CD4-positive, alpha-beta T cell treated with Interleukin-12 subunit alpha and Interleukin-12 subunit beta, for 1 hour (primary cell): ENCODE measurements around the gene VANGL1.
A peak's percentile ranks its signal among the peaks of the same experiment; 100 is the strongest.

Experiments used
- DNase-seq: peaks from one replicate; pipeline ENCODE4 v3.0.0-alpha.2; 2020

VANGL1 gene

GRCh38 chr1:115706587-115707425, 65.0 kb downstream of the VANGL1 start:
- peak; percentile 11 for DNase-seq

DNA sequence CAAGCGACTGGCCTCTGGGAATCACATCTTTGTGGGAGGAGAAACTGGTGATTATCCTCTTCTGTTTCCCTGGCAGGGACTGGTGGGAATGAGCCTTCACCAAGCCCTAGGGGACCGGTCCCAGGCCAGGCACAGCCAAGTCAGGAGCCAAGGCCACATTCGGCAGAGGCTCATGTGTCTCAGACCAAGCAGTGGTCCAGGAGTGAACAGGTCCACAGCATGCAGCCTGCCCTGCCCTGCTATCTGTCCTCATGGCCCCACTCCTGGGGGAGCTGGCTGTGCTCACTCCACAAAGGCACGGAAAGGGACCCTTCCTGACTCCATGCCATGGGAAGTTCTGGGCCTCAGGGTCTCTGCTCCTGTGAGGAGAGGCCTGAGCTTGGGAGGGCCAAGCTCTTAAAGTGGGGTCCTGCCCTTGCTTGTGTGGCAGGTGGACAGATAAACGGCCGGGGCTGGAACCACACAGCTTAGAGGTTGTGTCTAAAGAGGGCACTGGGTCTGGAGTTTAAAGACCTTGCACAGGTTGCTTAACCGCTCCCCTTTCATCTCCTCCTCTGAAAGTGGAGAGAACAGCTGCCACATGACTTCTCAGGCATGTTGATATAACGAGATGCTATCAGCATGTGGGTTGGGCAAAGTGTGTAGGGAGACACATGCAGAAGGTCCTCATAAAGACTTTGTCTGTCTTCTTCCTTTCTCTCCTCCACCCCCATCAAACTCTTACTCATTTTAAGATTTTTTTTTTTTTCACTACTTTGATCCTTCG, 69.3 kb downstream of the VANGL1 start:
- DNase-seq: no peak

DNA sequence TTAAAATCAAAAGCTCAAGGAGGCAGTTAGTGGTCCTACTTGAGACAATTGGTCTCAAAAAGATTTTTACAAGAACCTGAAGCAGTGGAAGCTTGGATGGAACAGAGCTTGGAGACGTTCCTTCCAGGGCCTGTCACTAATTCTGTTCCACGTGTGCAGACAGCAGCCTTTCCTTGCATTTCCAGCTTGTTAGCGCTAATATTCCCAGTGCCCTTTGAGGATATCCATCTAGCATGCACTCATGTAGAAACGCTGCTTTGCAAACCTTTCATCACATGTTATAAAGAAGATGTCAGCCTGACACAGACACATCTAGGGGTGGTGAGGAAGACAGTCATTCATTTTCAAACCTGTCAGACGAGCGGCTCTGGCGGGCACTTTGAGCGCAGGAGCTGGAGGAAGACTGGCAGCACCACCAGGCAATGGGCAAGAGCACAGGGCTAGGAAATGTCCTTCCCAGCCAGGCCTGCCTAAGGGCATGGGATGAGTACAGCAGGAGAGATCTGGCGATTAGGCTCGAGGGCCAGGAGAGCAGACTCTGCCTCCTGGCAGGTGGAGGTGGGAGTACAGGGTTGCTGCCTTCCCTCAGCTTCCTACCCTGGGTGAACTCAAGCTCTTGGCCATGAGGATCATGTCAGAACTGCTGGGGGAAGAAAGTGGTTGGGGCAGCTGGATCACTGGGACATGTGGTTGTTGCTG, 71.3 kb downstream of the VANGL1 start:
- no peak for DNase-seq

DNA sequence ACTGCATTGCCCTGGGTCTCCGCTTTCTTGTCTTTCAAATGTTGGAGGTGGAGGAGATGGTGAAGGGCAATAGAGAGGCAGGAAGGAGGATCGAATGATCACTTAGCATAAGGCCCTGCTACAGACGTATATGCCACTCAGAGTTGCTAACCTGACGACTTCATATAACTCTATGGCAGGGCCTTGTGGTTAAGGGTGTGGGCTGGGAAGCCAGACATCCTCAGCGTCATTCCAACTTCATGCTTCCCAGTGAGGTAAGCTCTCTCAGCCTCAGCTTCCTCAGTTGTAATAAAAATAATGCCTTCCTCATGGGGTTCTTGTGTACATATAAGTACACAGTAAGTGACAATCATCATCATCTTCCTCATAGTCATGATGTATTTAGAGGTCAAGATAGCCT, 72.1 kb downstream of the VANGL1 start:
- no peak for DNase-seq

DNA sequence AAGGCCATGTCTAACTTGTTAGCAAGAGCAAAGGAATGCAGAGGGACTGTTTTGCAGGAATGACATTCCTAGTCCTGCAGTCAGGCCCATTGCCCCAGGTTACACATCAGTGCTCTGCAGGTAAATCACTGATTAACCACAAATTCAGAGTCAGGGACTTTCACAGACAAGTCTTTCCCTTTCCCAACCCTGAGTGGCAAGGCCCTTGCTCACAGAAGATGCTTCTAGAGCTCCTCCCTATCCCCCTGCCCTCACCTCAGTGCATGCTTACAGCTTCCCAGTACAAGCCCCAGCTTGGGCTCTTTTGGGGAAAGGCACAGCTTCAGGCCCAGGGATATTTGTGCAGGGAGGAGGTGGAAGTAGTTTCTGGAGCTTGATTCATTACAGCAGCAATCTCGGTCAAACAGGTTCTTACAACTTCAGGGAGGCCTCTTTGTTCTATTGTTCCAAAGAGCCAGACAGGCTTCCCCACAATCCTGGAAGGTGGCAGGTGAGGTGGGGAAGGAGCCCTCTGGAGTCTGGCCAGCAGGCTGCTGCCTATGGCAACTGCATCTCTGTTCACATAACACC, 72.9 kb downstream of the VANGL1 start:
- DNase-seq: no peak

DNA sequence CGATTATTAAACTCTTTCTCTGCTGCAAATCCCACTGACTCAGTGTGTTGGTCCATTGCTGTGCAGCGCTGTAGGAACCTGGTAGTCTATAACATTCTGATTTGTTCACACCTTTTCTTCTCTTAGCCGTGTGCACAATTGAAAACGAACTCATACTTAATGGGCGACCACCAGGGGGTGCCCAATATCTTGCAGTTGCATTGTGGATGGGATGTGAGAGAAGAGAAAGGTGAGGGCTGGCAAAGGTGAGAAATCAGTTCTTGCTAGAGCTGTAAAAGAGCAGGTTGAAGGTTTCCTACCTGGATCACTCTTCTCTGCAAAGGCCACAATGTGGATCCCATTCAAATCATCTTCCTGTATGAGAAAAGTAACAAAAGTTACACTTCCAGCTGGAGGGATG, 75.8 kb downstream of the VANGL1 start:
- peak; percentile 14 for DNase-seq

GRCh38 chr1:115718011-115718754, 76.4 kb downstream of the VANGL1 start:
- DNase-seq: no peak

DNA sequence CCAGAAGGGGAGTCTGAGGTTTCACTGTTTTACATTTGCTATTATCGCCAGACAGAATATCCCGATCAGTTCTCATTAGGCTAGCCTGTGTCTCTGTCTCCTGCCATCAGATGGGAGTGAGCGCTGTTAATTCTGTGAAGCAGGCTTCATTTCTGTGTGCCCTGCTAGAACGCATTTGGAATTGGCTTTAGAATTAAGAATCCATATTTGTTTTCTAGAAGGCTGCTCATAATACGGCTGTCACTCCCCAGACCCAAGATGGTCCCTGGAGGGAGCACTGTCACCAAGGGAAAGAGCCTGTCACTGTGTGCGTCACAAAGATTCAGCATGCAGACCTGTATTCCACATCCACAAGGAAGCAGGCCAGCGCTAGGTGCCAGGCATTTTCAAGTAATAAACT, 77.5 kb downstream of the VANGL1 start:
- DNase-seq: no peak

DNA sequence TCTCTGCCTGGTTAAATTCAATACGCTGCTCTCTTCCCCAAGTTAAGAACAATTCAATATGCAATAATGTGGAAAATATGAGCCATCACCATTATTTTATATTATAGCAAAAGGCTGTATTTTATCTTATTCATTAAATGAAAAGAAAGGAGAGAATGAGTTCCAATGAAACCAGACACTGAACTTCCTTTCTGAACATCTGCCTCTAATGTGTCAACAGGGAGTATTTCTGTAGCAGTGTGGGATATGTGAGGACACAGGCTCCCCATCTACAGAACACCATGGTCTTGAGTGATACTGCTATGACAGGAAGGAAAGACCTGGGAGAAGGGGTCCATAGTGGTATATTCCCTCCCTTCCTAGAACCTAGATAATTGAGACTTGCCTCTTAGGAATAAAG, 80.5 kb downstream of the VANGL1 start:
- DNase-seq: no peak

DNA sequence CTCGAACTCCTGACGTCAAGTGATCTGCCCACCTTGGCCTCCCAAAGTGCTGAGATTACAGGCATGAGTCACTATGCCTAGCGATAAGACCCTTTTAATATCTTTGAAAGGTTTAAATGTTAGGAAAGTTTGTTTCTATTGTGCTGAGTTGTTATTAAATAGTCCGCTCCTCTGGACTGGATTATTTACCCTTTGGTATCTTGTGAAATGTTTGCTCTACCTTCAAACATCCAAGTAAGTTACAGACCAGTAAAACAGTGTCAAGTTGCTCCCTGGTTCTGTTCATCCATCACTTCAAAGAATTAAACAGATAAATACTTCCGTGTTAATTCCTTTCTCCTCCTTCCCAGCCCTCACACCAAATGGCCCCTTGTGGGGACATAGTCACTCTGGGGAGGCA, 82.0 kb downstream of the VANGL1 start:
- no peak for DNase-seq

- no peak for DNase-seq
These were observed 83.8 kb downstream of the VANGL1 start for GRCh38 chr1:115725600-115725999.

- no peak for DNase-seq
These were observed 84.4 kb downstream of the VANGL1 start for GRCh38 chr1:115726161-115726560.

GRCh38 chr1:115726570-115726969, 84.8 kb downstream of the VANGL1 start:
- DNase-seq: no peak

- DNase-seq: no peak
These were observed 86.0 kb downstream of the VANGL1 start for GRCh38 chr1:115727706-115728249.

GRCh38 chr1:115728341-115728740, 86.6 kb downstream of the VANGL1 start:
- DNase-seq: no peak

- no peak for DNase-seq
These were observed 88.0 kb downstream of the VANGL1 start for GRCh38 chr1:115729756-115730155.

GRCh38 chr1:115732316-115732715, 90.5 kb downstream of the VANGL1 start:
- no peak for DNase-seq

DNA sequence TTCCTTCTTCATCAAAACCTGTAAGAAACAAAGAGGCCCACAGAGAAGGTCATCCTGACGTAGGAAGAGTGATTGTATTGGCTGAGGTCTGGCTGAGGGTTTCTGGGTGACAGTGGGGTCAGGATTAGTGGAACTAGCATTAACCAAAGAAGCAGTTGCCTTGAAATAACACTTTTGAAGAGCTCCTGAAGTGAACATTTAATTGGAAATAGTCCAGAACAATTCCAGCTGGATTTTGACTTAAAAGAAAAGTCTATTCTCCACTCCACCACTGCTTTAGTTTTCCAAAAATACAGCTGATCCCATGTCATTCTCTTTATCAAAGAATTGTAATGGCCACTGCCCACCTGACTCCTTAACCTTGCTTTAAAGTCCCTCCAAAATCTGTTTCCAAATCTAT, 99.0 kb downstream of the VANGL1 start:
- no peak for DNase-seq

- no peak for DNase-seq
These were observed 103.0 kb downstream of the VANGL1 start for GRCh38 chr1:115744646-115745275.

DNA sequence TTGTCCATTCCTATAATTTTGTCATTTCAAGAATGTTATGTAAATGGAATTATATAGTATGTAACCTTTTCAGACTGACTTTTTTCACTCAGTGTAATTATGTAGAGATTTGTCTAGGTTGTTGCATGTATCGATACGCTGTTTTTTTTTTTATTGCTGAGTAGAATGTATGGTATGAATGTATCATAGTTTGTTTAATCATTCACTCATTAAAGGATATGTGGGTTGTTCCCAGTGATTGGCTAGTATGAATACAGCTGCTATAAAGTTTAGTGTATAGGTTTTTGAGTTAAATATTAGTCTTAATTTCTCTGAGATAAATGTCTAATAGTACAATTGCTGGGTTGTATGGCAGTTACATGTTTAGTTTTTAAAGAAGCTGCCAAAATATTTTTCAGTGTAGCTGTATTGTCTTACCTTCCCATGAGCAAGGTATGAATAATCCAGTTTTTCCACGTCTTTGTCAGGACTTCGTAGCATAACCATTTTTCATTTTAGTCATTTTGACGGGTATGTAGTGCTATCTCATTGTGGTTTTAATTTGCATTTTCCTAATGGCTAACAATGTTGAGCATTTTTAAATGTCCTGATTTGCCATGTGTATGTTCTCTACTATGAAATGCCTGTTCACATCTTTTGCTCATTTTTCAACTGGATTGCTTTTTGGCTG, 104.4 kb downstream of the VANGL1 start:
- no peak for DNase-seq
